Stimulated activated CD4-positive, alpha-beta T cell treated with anti-CD3 and anti-CD28 coated beads, Interleukin-15, amount 100 ng/mL, for 48 hours (primary cell): ENCODE measurements around the gene FUNDC2.
"Not testable (repeated sequence)": the region's sequence is repeated elsewhere in the genome, so short reads cannot be mapped to it uniquely, and the experiment has no call there.

ENCODE experiments used
- DNase-seq, 2 donors: peaks; one replicate each; pipeline ENCODE4 v3.0.0-alpha.2; 2020; ENCODE audit warnings: low read depth in 2 of 2

FUNDC2 gene

GRCh38 chrX:155026727-155027508 is at the start of gene FUNDC2:
FUNDC2 (plus strand) TSS chrX:155026844; CDS start chrX:155026939, 95 bp downstream.
- DNase-seq: peak; percentile 84 to 88

GRCh38 chrX:154979629-154980028 is 47.0 kb upstream of the FUNDC2 start:
- no peak for DNase-seq

- DNase-seq: peak; percentile 41 to 73
Observed at GRCh38 chrX:154980330-154981115, 46.1 kb upstream of the FUNDC2 start.

GRCh38 chrX:154981116-154981411 is 45.6 kb upstream of the FUNDC2 start:
- DNase-seq: no peak

- DNase-seq: no peak
Observed at GRCh38 chrX:154986826-154987575, 39.6 kb upstream of the FUNDC2 start.

GRCh38 chrX:154987940-154988339 is 38.7 kb upstream of the FUNDC2 start:
- no peak for DNase-seq

GRCh38 chrX:154988719-154989118 is 37.9 kb upstream of the FUNDC2 start:
- DNase-seq: no peak

GRCh38 chrX:154990496-154990895 is 36.1 kb upstream of the FUNDC2 start:
- DNase-seq: no peak

- DNase-seq: peak in 1 of 2 donors; percentile 7
Observed at GRCh38 chrX:154991039-154991438, 35.6 kb upstream of the FUNDC2 start.

GRCh38 chrX:154991476-154991875 is 35.2 kb upstream of the FUNDC2 start:
- no peak for DNase-seq

GRCh38 chrX:154998204-154998880 is 28.3 kb upstream of the FUNDC2 start:
- no peak for DNase-seq

- DNase-seq: no peak
Observed at GRCh38 chrX:155000841-155001240, 25.8 kb upstream of the FUNDC2 start.

- no peak for DNase-seq
Observed at GRCh38 chrX:155001873-155002272, 24.8 kb upstream of the FUNDC2 start.

GRCh38 chrX:155005190-155005589 is 21.5 kb upstream of the FUNDC2 start:
- DNase-seq: no peak

GRCh38 chrX:155006379-155006778 is 20.3 kb upstream of the FUNDC2 start:
- DNase-seq: not testable (repeated sequence)

- DNase-seq: not testable (repeated sequence)
Observed at GRCh38 chrX:155006913-155007671, 19.6 kb upstream of the FUNDC2 start.

GRCh38 chrX:155008578-155008977 is 18.1 kb upstream of the FUNDC2 start:
- not testable (repeated sequence) for DNase-seq

- no peak for DNase-seq
Observed at GRCh38 chrX:155009994-155010472, 16.6 kb upstream of the FUNDC2 start.

- DNase-seq: no peak
Observed at GRCh38 chrX:155020591-155020990, 6.1 kb upstream of the FUNDC2 start.

GRCh38 chrX:155022585-155022984 is 4.1 kb upstream of the FUNDC2 start, which contains the start of gene F8:
F8 (minus strand) TSS chrX:155022723; CDS start chrX:155022552, 171 bp downstream.
- no peak for DNase-seq
